ENCODE data around the gene PRICKLE4.

GRCh38 chr6:41757271-41757670, 23.3 kb upstream of the PRICKLE4 start:
- TF ChIP-seq POLR2AphosphoS5 (IDR thresholded peaks at IDR 0.05; ENCODE audit: low read depth, low read length) (no peak), SIN3A (IDR thresholded peaks at IDR 0.05; ENCODE audit: borderline replicate concordance, insufficient read depth, low read depth, low read length) (no peak), REST (IDR thresholded peaks at IDR 0.05; ENCODE audit: insufficient read depth in 1 of 2, low read depth in 2 of 2, low read length in 1 of 2) (no peak)

All from Panc1 (cell line).